Fibroblast of lung (primary cell): Measurements from ENCODE around the gene PFKP. TPM values are rescaled to one million over a fixed set of nuclear protein-coding genes. Genes with fewer than 3 reads are reported as not detected.

Experiments used
- DNase-seq, 2 donors: peaks; one replicate each; pipeline versions ENCODE4 v3.0.0 to v3.0.0-alpha.2; 2010; ENCODE audit warnings: low read depth in 2 of 2
- H2AFZ ChIP-seq: 2 replicates; pipeline ENCODE4 v1.5.1; 2012; ENCODE audit warnings: low read length, control low read depth, inconsistent platforms
- H3K27ac ChIP-seq: 2 replicates; pipeline ENCODE4 v1.5.1; 2011; ENCODE audit warnings: low read length, control low read depth; ENCODE audit not compliant: insufficient read depth
- H3K27me3 ChIP-seq: 2 replicates; pipeline ENCODE4 v1.5.1; 2011; ENCODE audit warnings: mild to moderate bottlenecking, low read length; ENCODE audit not compliant: control insufficient read depth, insufficient read depth
- H3K36me3 ChIP-seq: 2 replicates; pipeline ENCODE4 v1.5.1; 2011; ENCODE audit warnings: low read length; ENCODE audit not compliant: control insufficient read depth, insufficient read depth
- H3K4me1 ChIP-seq: 2 replicates; pipeline ENCODE4 v1.5.1; 2011; ENCODE audit warnings: low read length; ENCODE audit not compliant: control insufficient read depth, insufficient read depth; ENCODE audit errors: extremely low read depth
- H3K4me2 ChIP-seq: 2 replicates; pipeline ENCODE4 v1.5.1; 2011; ENCODE audit warnings: low read length, control low read depth; ENCODE audit not compliant: insufficient read depth; ENCODE audit errors: extremely low read depth
- H3K4me3 ChIP-seq, 4 experiments: fragments of 200-600 bp in 1 of 4; sonication (generic) in 1 of 4; replicated peaks in 1 of 4; 2 replicates each; pipeline ENCODE4 v1.5.1; 2011 to 2016; ENCODE audit warnings: low read length in 4 of 4, low read depth in 3 of 4, mild to moderate bottlenecking in 3 of 4, control low read depth in 2 of 4, inconsistent platforms in 1 of 4, mixed read lengths in 1 of 4; ENCODE audit not compliant: insufficient read depth in 1 of 4; ENCODE audit errors: control extremely low read depth in 1 of 4
- H3K79me2 ChIP-seq: 2 replicates; pipeline ENCODE4 v1.5.1; 2012; ENCODE audit warnings: mild to moderate bottlenecking, low read length, inconsistent platforms; ENCODE audit not compliant: control insufficient read depth, insufficient read depth
- H3K9ac ChIP-seq: 2 replicates; pipeline ENCODE4 v1.5.1; 2011; ENCODE audit warnings: mild to moderate bottlenecking, low read length, control low read depth; ENCODE audit not compliant: insufficient read depth
- H3K9me3 ChIP-seq: 2 replicates; pipeline ENCODE4 v1.5.1; 2012; ENCODE audit warnings: low read depth, low read length; ENCODE audit not compliant: control insufficient read depth, insufficient read depth
- H4K20me1 ChIP-seq: 2 replicates; pipeline ENCODE4 v1.5.1; 2011; ENCODE audit warnings: low read length; ENCODE audit not compliant: control insufficient read depth, insufficient read depth; ENCODE audit errors: extremely low read depth
- EZH2 ChIP-seq: IDR thresholded peaks from 2 replicates; pipeline ENCODE4 v1.5.1; 2012; ENCODE audit warnings: low read length, control low read depth, mild to moderate bottlenecking; ENCODE audit errors: missing control alignments
- polyA plus RNA-seq, 2 donors: library from polyadenylated mRNA; depleted of rRNA in 1 of 2; stranded (reverse) in 1 of 2; unstranded in 1 of 2; fragments of >200 nt; gene quantifications; 2 replicates each; pipeline ENCODE4 v1.2.1, GENCODE V29; 2011 to 2012; ENCODE audit warnings: missing spikeins in 1 of 2
- total RNA-seq: library from RNA; depleted of rRNA; stranded (reverse); fragments of >200 nt; gene quantifications from 2 replicates; pipeline ENCODE4 v1.2.1, GENCODE V29; 2014
- TF ChIP-seq, protein P1 (sequence below), 2 donors: IDR thresholded peaks in 1 of 2; conservative IDR thresholded peaks in 1 of 2; 1 replicate in 1 of 2; 2 replicates in 1 of 2; pipeline ENCODE4 v1.5.1; 2011 to 2012; ENCODE audit warnings: low read length in 2 of 2, control low read depth in 1 of 2, inconsistent platforms in 1 of 2, low read depth in 1 of 2, mild to moderate bottlenecking in 1 of 2

PFKP gene
- total and polyA plus RNA-seq, 2 donors (not counting 1 experiment from before 2014, with no cell fraction given) = 74.3 to 90.3 TPM

DNA sequence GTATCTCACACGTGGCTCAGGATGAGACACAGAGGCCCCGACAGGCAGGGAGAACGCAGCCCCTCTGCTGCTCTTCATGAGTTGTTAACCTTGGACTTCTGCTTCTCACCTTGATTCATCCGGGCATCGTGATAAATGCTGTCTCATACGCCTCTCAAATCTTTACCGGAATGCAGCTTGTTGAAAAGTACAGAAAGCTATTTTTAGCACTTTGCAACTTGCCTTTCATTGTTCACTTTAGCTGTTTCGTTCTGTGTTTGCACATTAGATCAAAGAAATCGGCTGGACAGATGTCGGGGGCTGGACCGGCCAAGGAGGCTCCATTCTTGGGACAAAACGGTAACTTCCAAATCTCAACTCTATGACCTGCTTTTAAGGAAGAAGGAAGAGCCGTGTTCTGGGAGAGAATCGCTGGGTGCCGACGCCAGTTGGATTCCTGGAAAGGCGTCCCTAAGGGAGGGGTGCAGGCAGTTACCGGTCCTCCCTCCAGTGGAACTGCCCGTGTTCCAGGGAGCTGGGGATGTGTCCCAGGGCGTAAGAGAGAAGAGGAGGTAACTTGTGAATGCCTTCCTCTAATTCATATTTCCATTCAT lies 49.3 kb downstream of the PFKP start:
- no peaks in the 10 kb centered on the region for H3K9me3 ChIP-seq
- no peak for DNase-seq
- no peak overlapping the region for H3K9ac ChIP-seq
- H3K4me1 ChIP-seq = no peaks in the 10 kb centered on the region
- no peak overlapping the region for H3K4me2 ChIP-seq
- no peak for TF ChIP-seq EZH2
- TF ChIP-seq, protein P1, sequence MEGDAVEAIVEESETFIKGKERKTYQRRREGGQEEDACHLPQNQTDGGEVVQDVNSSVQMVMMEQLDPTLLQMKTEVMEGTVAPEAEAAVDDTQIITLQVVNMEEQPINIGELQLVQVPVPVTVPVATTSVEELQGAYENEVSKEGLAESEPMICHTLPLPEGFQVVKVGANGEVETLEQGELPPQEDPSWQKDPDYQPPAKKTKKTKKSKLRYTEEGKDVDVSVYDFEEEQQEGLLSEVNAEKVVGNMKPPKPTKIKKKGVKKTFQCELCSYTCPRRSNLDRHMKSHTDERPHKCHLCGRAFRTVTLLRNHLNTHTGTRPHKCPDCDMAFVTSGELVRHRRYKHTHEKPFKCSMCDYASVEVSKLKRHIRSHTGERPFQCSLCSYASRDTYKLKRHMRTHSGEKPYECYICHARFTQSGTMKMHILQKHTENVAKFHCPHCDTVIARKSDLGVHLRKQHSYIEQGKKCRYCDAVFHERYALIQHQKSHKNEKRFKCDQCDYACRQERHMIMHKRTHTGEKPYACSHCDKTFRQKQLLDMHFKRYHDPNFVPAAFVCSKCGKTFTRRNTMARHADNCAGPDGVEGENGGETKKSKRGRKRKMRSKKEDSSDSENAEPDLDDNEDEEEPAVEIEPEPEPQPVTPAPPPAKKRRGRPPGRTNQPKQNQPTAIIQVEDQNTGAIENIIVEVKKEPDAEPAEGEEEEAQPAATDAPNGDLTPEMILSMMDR (conservative IDR thresholded peaks at IDR 0.05 in 1 of 2, IDR thresholded peaks at IDR 0.05 in 1 of 2; ENCODE audit: low read depth in 1 of 2, low read length in 2 of 2) = no peak
- H3K79me2 ChIP-seq = no peaks in the 10 kb centered on the region
- no peaks in the 10 kb centered on the region for H3K27me3 ChIP-seq
- H4K20me1 ChIP-seq = no peaks in the 10 kb centered on the region
- H3K27ac ChIP-seq = no peak overlapping the region
- H2AFZ ChIP-seq = no peak overlapping the region
- no peak overlapping the region for H3K4me3 ChIP-seq
- peaks cover 30% of the 10 kb centered on the region for H3K36me3 ChIP-seq

DNA sequence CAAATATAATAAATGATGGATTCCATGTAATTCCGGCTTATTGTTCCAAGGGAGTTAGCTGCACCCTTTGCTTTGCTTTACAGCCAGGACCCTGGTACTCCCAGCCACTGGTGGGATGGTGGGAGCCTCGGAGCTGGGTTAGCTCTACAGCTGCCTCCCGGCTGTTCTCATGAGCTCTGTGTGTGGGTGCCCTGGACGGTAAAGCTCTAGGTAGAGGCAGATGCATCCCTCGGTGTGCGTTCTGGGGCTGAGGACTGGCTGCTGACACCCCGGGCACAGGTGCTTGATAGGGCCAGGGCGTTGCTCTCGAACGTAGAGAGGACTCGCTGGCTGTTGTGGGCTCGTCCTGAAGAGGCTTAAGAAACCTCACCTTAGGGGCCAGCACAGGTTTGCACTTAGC lies 50.1 kb downstream of the PFKP start:
- Histone ChIP-seq H3K9me3 (no peaks in the 10 kb centered on the region), H3K9ac (no peak overlapping the region), H2AFZ (no peak overlapping the region), H3K27ac (no peak overlapping the region), H3K4me3 (no peak overlapping the region), H3K4me1 (no peaks in the 10 kb centered on the region), H4K20me1 (no peaks in the 10 kb centered on the region), H3K4me2 (no peak overlapping the region), H3K79me2 (no peaks in the 10 kb centered on the region), H3K36me3 (peaks cover 31% of the 10 kb centered on the region), H3K27me3 (no peaks in the 10 kb centered on the region)
- no peak for DNase-seq
- no peak for TF ChIP-seq EZH2
- TF ChIP-seq, protein P1 (conservative IDR thresholded peaks at IDR 0.05 in 1 of 2, IDR thresholded peaks at IDR 0.05 in 1 of 2; ENCODE audit: low read depth in 1 of 2, low read length in 2 of 2) = no peak

DNA sequence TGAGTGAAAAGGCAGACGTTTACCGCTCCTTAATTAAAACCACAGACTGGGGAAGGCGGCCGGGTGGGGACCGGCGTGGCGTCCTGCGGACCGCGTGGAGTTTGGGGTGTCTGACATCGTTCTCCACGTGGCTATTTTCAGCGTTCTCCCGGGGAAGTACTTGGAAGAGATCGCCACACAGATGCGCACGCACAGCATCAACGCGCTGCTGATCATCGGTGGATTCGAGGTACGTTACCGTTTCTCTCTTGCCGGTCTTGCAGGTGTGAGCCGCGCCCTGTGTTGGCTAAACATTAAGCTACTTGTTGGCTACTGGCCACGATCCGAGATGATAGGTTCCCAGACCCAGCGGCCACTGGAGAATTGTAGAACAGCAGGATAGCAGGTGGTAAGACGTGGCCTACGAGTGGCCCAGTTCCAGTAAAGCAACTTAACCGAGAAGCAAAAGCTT lies 51.3 kb downstream of the PFKP start:
- Histone ChIP-seq H3K4me2 (no peak overlapping the region), H3K9me3 (no peaks in the 10 kb centered on the region), H2AFZ (no peak overlapping the region), H4K20me1 (no peaks in the 10 kb centered on the region), H3K36me3 (peaks cover 30% of the 10 kb centered on the region), H3K79me2 (no peaks in the 10 kb centered on the region), H3K4me1 (no peaks in the 10 kb centered on the region), H3K27me3 (no peaks in the 10 kb centered on the region), H3K9ac (no peak overlapping the region), H3K27ac (no peak overlapping the region), H3K4me3 (no peak overlapping the region)
- TF ChIP-seq, protein P1 (conservative IDR thresholded peaks at IDR 0.05 in 1 of 2, IDR thresholded peaks at IDR 0.05 in 1 of 2; ENCODE audit: low read depth in 1 of 2, low read length in 2 of 2) = no peak
- no peak for TF ChIP-seq EZH2
- DNase-seq = no peak
